Suprapubic skin (tissue), 3 donors: ENCODE results near the gene SH3PXD2B.

Experiments
- CTCF ChIP-seq, 2 donors: fragments of 200-600 bp in 1 of 2; fragments of 450-650 bp in 1 of 2; sonication (generic) in 1 of 2; IDR thresholded peaks; one replicate each; pipeline ENCODE4 v1.5.1; 2016 to 2019; ENCODE audit warnings: antibody characterized with exemption in 2 of 2, mild to moderate bottlenecking in 1 of 2, moderate library complexity in 1 of 2
- POLR2AphosphoS5 ChIP-seq, 3 donors: sonication (generic); formaldehyde crosslinking; IDR thresholded peaks; one replicate each; pipeline ENCODE4 v1.6.1; 2017; ENCODE audit warnings: antibody characterized with exemption in 3 of 3

DNA sequence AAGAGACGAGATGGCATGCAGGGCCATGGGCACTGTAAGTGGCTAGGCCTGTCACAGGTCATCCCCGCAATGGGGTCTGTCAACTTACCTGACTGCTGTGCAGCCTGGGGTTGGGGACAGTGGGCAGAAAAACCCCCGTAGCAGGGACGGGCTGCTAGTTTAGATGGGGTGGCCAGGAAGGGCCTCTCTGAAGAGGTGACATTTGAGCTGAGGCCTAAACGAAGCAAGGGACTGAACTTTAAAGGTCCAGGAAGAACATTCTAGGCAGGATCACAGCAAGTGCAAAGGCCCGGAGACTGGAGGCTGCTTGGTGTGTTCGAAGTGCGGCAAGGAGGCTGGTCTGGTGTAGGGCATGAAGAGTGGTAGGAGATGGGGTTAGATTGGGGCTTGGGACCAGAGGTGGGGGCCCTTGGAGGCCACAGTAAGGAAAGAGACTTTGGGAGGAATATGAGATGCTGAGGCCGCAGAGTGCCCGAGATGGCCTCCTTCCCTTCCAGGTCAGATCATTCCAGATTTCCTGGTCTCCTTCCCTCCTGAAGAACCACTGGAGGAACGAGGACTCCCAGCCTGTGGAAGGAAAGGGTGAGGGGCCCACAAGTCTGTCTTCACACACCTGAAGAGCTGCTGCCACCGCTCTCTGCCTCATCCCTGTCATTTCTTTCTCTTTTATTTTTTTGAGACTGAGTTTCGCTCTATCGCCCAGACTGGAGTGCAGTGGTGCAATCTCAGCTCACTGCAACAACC is 37.9 kb upstream of the SH3PXD2B start:
- TF ChIP-seq CTCF (IDR thresholded peaks at IDR 0.05), result no peak
- no peak for TF ChIP-seq POLR2AphosphoS5 (IDR thresholded peaks at IDR 0.05)
